ENCODE data around the gene COL23A1. TPM values are rescaled to one million over a fixed set of nuclear protein-coding genes. Genes with fewer than 3 reads are reported as not detected.
"Not testable (repeated sequence)": the region's sequence is repeated elsewhere in the genome, so short reads cannot be mapped to it uniquely, and the experiment has no call there.

The COL23A1 gene
- total RNA-seq, 1 donor: 0.10 TPM

DNA sequence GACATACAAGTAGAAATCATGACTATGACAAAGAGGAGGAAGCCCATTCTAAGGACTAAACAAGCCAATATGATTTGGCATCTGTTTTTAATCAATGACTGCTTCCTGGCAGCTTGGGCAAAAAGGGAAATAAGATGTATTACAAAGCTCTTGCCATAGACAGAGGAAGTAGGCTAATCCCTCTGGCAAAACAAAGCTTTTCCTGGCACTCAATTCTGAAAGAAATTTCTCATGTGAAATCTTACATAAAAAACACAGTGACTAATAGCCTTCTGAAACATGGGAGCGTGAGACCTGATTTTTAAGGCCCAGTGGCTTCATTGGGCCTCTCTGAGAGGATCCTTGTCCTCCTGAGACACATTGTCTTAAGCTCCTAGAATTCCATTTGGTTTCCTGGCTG is 93.6 kb downstream of the COL23A1 start:
- H3K27me3 ChIP-seq (ENCODE audit: insufficient read depth, low read length): no peaks in the 10 kb centered on the region
- H3K4me1 ChIP-seq (ENCODE audit: insufficient read depth, low read length): peaks cover 23% of the 10 kb centered on the region
- no peak overlapping the region for H3K4me3 ChIP-seq (ENCODE audit: low read length)
- H3K9me3 ChIP-seq (ENCODE audit: low read depth, low read length): no peaks in the 10 kb centered on the region

DNA sequence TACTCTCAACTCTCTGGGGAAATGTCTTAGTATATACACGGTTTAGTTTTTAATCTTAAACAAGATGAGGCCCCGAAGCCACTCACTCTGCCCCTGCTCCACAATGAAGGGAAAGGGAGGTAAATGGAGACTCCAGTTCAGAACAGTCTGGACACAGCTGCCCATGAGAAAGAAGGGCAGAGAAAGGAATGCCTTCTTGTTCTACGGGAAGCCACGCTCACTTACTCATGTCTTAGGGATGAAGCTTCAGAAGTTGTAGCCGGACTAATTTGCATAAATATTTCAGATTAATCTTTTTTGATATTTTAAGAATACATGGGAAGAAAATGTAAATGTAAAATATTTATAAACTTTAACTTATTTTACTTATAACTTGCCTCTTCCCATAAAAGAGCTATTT is 94.0 kb downstream of the COL23A1 start:
- no peaks in the 10 kb centered on the region for H3K9me3 ChIP-seq (ENCODE audit: low read depth, low read length)
- no peaks in the 10 kb centered on the region for H3K27me3 ChIP-seq (ENCODE audit: insufficient read depth, low read length)
- H3K4me3 ChIP-seq (ENCODE audit: low read length): no peak overlapping the region
- H3K4me1 ChIP-seq (ENCODE audit: insufficient read depth, low read length): peaks cover 26% of the 10 kb centered on the region

DNA sequence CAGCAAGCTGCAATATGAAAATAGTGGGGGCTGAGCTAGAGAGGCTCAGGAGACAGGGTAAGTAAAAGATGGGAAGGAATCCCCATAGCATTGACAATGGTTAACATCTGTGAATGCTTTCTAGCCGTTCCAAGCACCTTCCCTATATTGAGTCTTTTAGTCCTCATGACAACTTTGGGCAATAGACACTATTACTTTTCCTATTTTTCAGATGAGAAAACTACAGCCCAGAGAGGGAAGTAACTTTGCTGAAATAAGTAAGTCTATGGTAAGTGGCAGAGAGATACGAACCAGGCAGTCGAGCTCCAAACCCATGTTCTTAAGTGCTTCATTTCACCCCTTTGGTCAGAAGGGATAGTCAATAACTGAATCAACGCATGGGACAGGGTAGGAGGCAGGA is 94.5 kb downstream of the COL23A1 start:
- no peaks in the 10 kb centered on the region for H3K27me3 ChIP-seq (ENCODE audit: insufficient read depth, low read length)
- no peaks in the 10 kb centered on the region for H3K9me3 ChIP-seq (ENCODE audit: low read depth, low read length)
- peaks cover 31% of the 10 kb centered on the region for H3K4me1 ChIP-seq (ENCODE audit: insufficient read depth, low read length)
- H3K4me3 ChIP-seq (ENCODE audit: low read length): no peak overlapping the region

DNA sequence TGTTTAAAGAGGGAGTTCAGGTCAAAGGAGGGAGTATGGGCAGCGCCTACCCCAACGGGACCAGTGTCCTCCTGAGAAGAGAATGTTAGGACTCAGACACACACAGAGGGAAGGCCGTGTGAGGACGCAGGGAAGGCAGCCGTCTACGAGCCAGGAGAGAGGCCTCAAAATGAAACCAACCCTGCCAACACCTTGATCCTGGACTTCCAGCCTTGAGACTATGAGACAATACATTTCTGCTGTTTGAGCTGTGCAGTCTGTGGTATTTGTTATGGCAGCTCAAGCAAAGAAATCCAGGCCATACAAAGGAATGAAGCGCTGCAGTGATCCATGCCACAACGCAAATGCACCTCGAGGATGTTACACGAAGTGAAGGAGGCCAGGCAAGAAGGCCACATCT is 97.9 kb downstream of the COL23A1 start:
- Histone ChIP-seq H3K4me1 (ENCODE audit: insufficient read depth, low read length) (peaks cover 37% of the 10 kb centered on the region), H3K27me3 (ENCODE audit: insufficient read depth, low read length) (no peaks in the 10 kb centered on the region), H3K9me3 (ENCODE audit: low read depth, low read length) (no peaks in the 10 kb centered on the region), H3K4me3 (ENCODE audit: low read length) (no peak overlapping the region)

DNA sequence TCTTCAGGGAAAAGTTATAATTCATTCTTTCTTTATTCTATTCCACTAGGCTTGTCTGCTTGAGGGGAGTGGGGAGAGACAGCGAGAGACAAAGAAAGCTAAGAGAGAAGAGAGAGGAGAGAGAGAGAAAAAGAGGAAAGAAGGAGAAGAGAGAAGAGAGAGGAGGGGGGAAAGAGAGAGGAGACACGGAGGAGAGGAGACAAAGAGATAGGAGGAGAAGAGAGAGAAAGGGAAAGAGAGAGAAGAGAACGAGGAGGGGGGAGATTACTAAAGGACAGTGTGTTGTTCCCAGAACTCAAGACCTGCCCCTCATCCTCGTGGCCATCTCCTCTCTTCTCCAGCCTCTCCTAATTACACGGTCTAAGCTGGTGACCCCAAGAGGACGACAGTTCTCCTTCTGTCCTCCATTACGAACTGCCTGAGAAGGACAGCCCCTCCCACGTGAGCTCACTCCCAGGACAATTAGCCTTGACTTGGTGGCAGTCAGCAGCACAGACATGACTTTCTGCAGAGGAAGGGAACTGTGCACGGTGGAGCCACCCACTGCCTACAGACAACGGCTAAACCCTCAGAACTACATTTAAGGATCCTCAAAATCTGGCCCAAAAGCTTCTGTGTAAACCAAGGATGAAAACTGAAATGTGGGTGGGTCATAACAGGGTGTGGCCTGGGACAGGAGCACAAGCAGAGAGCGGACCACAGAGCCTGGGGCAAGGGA is 99.1 kb downstream of the COL23A1 start:
- H3K4me1 ChIP-seq (ENCODE audit: insufficient read depth, low read length): peaks cover 35% of the 10 kb centered on the region
- no peaks in the 10 kb centered on the region for H3K27me3 ChIP-seq (ENCODE audit: insufficient read depth, low read length)
- no peak overlapping the region for H3K4me3 ChIP-seq (ENCODE audit: low read length)
- no peaks in the 10 kb centered on the region for H3K9me3 ChIP-seq (ENCODE audit: low read depth, low read length)

DNA sequence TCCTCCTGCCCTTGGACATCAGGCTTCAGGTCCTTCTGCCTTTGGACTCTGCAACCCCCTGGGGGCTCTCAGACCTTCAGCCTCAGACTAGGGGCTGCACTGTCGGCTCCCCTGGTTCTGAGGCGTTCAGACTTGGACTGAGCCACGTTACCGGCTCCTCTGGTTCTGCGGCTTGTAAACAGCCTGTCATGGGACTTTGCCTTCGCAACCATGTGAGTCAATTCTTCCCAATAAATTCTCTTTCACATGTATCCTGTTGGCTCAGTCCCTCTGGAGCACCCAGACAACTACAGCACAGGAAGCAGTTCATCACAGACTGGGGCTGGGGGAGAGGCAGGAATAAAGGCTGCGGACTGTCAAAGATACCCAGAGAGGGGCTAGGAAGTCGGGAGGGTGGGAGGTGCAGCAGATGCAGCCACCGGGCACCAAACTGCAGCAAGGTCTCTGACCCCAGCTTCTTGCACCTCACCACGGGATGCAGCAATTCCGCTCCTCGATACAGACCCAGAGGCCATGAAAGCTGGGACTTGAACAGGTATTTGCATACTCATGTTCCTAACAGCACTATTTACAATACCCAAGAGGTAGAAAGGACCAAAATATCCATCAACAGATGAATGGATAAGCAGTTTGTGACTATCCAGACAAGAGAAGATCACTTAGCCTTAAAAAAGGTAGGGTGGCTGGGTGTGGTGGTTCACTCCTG is 100.8 kb downstream of the COL23A1 start:
- Histone ChIP-seq H3K9me3 (ENCODE audit: low read depth, low read length) (no peaks in the 10 kb centered on the region), H3K4me3 (ENCODE audit: low read length) (no peak overlapping the region), H3K27me3 (ENCODE audit: insufficient read depth, low read length) (no peaks in the 10 kb centered on the region), H3K4me1 (ENCODE audit: insufficient read depth, low read length) (peaks cover 30% of the 10 kb centered on the region)

DNA sequence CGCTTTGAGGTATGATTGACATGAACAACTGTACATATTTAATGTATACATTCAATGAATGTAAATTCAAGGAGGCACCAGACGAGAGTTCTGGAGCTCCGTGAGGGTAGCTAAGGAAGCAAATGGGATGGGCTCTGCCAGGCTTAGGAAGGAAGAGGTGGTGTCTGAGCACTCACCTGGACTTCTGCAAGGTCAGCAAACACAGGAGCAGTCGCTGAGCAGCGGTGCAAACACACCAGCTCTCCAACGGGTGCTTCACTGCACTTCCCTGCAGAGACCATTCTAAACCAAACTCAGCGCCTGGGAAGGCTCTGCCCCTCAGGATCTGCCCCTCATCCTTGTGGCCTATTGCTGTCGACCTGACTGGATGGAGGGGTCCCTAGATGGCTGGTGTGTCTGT is 101.5 kb downstream of the COL23A1 start:
- H3K4me3 ChIP-seq (ENCODE audit: low read length): no peak overlapping the region
- H3K27me3 ChIP-seq (ENCODE audit: insufficient read depth, low read length): no peaks in the 10 kb centered on the region
- no peaks in the 10 kb centered on the region for H3K9me3 ChIP-seq (ENCODE audit: low read depth, low read length)
- peaks cover 37% of the 10 kb centered on the region for H3K4me1 ChIP-seq (ENCODE audit: insufficient read depth, low read length)

DNA sequence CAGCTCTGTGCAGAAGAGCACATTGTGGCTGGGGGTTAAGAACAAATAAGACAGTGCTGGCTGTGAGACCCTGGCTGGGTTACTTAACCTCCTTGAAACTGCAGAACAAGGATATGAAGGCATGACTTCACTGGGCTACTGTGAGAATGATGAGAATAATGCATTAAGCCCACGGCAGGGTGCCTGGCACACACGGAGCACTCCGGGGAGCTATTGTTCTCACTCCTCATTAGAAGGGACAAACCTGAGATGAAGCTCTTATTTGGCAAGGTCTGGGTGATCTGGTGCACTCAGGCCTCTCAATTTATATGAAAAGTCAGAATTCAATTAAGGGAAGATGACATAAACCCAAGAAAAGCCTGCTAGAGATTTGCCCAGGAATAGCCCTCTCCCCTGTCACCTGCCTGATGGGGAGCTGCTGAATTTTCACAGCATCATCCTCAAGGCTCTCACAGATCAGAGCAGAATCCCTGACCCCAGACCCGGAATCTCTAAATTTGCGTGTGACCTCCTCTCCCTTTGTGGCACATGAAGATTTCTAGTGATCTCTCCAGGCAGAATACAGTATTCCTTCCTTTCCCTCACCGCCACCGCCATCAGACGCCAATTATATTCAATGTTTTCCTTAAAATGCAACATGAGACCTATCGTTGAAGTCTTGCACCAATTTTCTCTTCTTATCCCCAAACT is 102.1 kb downstream of the COL23A1 start:
- H3K27me3 ChIP-seq (ENCODE audit: insufficient read depth, low read length): no peaks in the 10 kb centered on the region
- no peaks in the 10 kb centered on the region for H3K9me3 ChIP-seq (ENCODE audit: low read depth, low read length)
- no peak overlapping the region for H3K4me3 ChIP-seq (ENCODE audit: low read length)
- H3K4me1 ChIP-seq (ENCODE audit: insufficient read depth, low read length): peaks cover 43% of the 10 kb centered on the region

DNA sequence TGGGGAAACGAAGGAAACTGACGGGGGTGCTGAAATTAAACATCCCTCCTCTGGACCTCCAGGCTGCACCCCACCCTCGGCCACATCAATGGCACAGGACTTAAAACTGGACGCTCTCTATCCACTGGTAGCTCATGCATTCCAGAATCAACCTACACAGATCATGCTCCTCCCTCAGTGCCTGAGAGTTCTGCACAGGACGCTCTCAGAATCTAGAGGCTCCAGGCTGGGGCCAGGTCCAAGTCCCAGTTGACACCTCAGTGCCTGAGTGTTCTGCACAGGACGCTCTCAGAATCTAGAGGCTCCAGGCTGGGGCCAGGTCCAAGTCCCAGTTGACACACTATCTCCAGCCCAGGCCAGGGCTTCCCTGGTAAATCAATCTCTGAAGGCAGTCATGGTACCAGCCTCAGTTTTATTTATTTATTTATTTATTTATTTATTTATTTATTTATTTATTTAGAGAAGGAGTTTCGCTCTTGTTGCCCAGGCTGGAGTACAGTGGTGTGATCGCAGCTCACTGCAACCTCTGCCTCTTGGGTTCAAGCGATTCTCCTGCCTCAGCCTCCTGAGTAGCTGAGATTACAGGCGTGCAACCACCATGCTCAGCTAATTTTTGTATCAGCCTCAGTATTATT is 103.2 kb downstream of the COL23A1 start:
- peaks cover 43% of the 10 kb centered on the region for H3K4me1 ChIP-seq (ENCODE audit: insufficient read depth, low read length)
- not testable (repeated sequence) for H3K9me3 ChIP-seq (ENCODE audit: low read depth, low read length); H3K4me3 ChIP-seq (ENCODE audit: low read length); H3K27me3 ChIP-seq (ENCODE audit: insufficient read depth, low read length)

DNA sequence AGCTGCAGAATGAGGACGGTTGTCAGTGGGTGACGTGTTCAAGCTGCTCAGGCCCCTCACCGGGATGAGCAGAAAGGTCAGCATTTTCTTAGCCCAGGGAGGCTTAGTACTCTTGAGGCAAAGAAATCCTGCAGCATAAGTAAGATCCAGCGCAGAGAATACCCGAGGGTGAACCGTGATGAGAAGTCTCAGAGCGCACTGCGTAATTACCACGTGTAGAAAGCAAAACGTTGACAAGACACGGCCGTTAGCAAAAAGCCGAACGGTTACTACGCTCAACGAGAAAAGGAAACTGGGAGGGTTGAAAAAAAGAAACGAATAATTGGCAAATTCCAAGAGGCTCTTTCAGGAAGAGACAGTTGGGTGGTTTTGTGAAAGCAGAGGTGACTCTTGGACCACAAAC is 104.0 kb downstream of the COL23A1 start:
- H3K4me1 ChIP-seq (ENCODE audit: insufficient read depth, low read length): peaks cover 40% of the 10 kb centered on the region
- no peak overlapping the region for H3K4me3 ChIP-seq (ENCODE audit: low read length)
- no peaks in the 10 kb centered on the region for H3K27me3 ChIP-seq (ENCODE audit: insufficient read depth, low read length)
- no peaks in the 10 kb centered on the region for H3K9me3 ChIP-seq (ENCODE audit: low read depth, low read length)

DNA sequence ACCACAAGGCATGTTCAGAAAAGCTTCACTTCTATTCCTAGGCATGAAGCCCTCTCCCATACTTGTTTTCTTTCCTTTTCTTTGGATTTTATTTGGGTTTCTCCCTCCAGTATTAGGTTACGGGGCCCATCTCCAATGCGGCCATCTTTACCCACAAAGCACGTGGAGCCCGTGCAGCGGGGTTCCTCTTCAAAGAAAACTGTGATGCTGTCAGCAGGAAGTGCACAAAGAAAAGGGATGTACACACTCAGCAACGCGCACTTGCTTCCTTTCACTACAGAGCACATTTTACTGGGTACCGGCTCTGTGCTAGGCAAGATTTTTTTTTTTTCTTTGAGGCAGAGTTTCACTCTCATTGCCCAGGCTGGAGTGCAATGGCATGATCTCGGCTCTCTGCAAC is 106.6 kb downstream of the COL23A1 start:
- H3K9me3 ChIP-seq (ENCODE audit: low read depth, low read length): no peaks in the 10 kb centered on the region
- H3K4me1 ChIP-seq (ENCODE audit: insufficient read depth, low read length): peaks cover 34% of the 10 kb centered on the region
- H3K27me3 ChIP-seq (ENCODE audit: insufficient read depth, low read length): no peaks in the 10 kb centered on the region
- H3K4me3 ChIP-seq (ENCODE audit: low read length): no peak overlapping the region

DNA sequence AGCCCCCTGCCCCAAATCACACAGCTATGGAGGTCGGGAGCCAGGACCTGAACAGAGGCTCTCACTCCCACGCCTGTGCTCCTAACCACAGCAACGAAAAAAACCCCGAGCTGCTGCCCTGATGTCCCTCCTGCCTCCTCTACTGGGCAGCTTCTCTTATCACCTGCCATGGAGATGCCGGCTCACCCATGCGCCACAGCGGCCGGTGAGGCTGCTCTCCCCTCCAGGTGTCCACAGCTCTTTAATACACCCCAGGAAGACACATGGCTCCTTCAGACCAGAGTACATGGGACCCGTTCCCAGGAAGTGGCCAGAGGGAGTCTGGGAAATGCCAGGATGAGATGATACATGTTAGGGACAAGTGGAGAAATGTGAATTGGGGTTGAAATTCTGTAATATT is 110.9 kb downstream of the COL23A1 start:
- Histone ChIP-seq H3K4me3 (ENCODE audit: low read length) (no peak overlapping the region), H3K4me1 (ENCODE audit: insufficient read depth, low read length) (peaks cover 59% of the 10 kb centered on the region), H3K9me3 (ENCODE audit: low read depth, low read length) (no peaks in the 10 kb centered on the region), H3K27me3 (ENCODE audit: insufficient read depth, low read length) (no peaks in the 10 kb centered on the region)

DNA sequence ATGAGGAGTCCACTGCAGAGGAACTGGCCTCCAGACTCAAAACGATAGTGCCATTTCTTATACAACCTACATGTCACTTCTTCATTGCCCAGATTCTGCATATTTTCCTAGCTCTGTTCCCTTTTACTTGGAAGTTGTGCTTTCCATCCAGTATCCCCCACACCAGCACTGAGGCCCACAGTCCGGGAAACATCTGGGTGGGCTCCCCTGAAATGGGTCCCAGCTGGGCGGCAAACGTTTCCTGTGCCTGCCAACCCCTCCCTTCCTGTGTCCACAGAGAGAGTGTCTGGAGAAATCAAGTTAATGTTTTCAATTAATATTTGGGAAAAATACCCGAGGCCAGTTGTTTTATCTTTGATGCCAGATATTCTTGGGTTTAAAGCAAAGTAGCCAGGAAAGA is 111.8 kb downstream of the COL23A1 start:
- H3K27me3 ChIP-seq (ENCODE audit: insufficient read depth, low read length): no peaks in the 10 kb centered on the region
- H3K4me3 ChIP-seq (ENCODE audit: low read length): no peak overlapping the region
- H3K4me1 ChIP-seq (ENCODE audit: insufficient read depth, low read length): peaks cover 58% of the 10 kb centered on the region
- H3K9me3 ChIP-seq (ENCODE audit: low read depth, low read length): no peaks in the 10 kb centered on the region

DNA sequence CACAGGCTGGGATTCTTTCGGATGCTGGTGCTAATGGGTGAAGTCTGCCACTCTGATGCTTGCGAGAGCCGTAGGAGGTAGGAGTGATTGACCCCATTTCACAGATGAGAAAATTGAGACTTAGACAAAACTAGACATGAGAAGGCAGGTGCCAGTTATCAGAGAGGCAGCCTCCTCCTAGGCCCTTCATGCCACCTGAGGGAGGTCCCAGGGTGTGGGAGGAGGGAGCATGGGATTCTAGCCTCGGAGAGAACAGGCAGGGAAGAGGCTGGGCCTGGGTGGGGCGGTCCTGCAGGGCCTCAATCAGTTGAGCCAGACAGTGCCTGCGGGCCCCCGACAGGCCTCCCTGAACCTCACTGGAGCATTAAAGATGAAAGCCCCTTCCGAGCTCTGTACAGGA is 112.4 kb downstream of the COL23A1 start:
- no peak overlapping the region for H3K4me3 ChIP-seq (ENCODE audit: low read length)
- H3K4me1 ChIP-seq (ENCODE audit: insufficient read depth, low read length): peaks cover 55% of the 10 kb centered on the region
- no peaks in the 10 kb centered on the region for H3K27me3 ChIP-seq (ENCODE audit: insufficient read depth, low read length)
- H3K9me3 ChIP-seq (ENCODE audit: low read depth, low read length): no peaks in the 10 kb centered on the region
